HepG2 (cell line): ENCODE measurements around the gene DCST2. TPM values are rescaled to one million over a fixed set of nuclear protein-coding genes. Genes with fewer than 3 reads are reported as not detected.

Experiments
- CENPT ChIP-seq: sonication (generic); formaldehyde crosslinking; IDR thresholded peaks from 2 replicates; pipeline ENCODE4 v1.8.0; 2022; ENCODE audit warnings: low read depth, mild to moderate bottlenecking, moderate library complexity, missing genetic modification reagents
- EZH2 ChIP-seq: conservative IDR thresholded peaks from 2 replicates; pipeline ENCODE4 v1.6.1; 2012; ENCODE audit warnings: mild to moderate bottlenecking, low read depth, low read length, moderate library complexity
- FOXA1 ChIP-seq, 2 experiments: fragments of 450-650 bp in 1 of 2; sonication (generic) in 1 of 2; formaldehyde crosslinking in 1 of 2; IDR thresholded peaks; 2 replicates each; pipeline versions ENCODE4 v1.4.0 to v1.6.1; 2016 to 2020; ENCODE audit warnings: missing genetic modification reagents in 1 of 2
- HNF4A ChIP-seq: sonication (generic); formaldehyde crosslinking; IDR thresholded peaks from 2 replicates; pipeline ENCODE4 v1.4.0; 2020; ENCODE audit warnings: missing genetic modification reagents
- MEIS1 ChIP-seq: sonication (generic); formaldehyde crosslinking; IDR thresholded peaks from 2 replicates; pipeline ENCODE4 v1.9.0; 2021; ENCODE audit warnings: mild to moderate bottlenecking, missing genetic modification reagents, moderate library complexity, borderline replicate concordance
- NPAS2 ChIP-seq: sonication (generic); formaldehyde crosslinking; IDR thresholded peaks from 2 replicates; pipeline ENCODE4 v1.8.0; 2022; ENCODE audit warnings: mild to moderate bottlenecking, missing genetic modification reagents, borderline replicate concordance
- RFX1 ChIP-seq: fragments of 450-650 bp; IDR thresholded peaks from 2 replicates; pipeline ENCODE4 v1.6.1; 2017
- ZFY ChIP-seq: sonication (generic); formaldehyde crosslinking; IDR thresholded peaks from 2 replicates; pipeline ENCODE4 v1.4.0; 2020; ENCODE audit warnings: missing genetic modification reagents
- ZNF234 ChIP-seq: sonication (generic); formaldehyde crosslinking; conservative IDR thresholded peaks from 2 replicates; pipeline ENCODE4 v1.5.1; 2020; ENCODE audit warnings: mild to moderate bottlenecking, missing genetic modification reagents
- ZNF543 ChIP-seq: sonication (generic); formaldehyde crosslinking; IDR thresholded peaks from 2 replicates; pipeline ENCODE4 v1.4.0; 2020; ENCODE audit warnings: mild to moderate bottlenecking, missing genetic modification reagents
- ZNF619 ChIP-seq: sonication (generic); formaldehyde crosslinking; IDR thresholded peaks from 2 replicates; pipeline ENCODE4 v1.4.0; 2020; ENCODE audit warnings: mild to moderate bottlenecking, missing genetic modification reagents
- ZNF746 ChIP-seq: sonication (generic); formaldehyde crosslinking; IDR thresholded peaks from 2 replicates; pipeline ENCODE4 v1.8.0; 2022; ENCODE audit warnings: mild to moderate bottlenecking, missing genetic modification reagents
- polyA plus RNA-seq, 8 experiments: library from polyadenylated mRNA; depleted of rRNA in 3 of 8; stranded (reverse) in 7 of 8; unstranded in 1 of 8; fragments of >200 nt; fragmentation: Illumina TruSeq in 4 of 8; extraction: Trizol in 4 of 8; gene quantifications; 2 replicates each; pipeline versions ENCODE4 v1.2.1 to v1.2.3, GENCODE V29; 2011 to 2016; ENCODE audit warnings: low read depth in 4 of 8, missing spikeins in 1 of 8, mixed read lengths in 1 of 8; ENCODE audit not compliant: insufficient read depth in 1 of 8
- total RNA-seq, 5 experiments: library from RNA; depleted of rRNA; stranded (reverse); fragments of >200 nt; fragmentation: Illumina TruSeq; extraction: Trizol; gene quantifications; 2 replicates each; pipeline ENCODE4 v1.2.3, GENCODE V29; 2016; ENCODE audit warnings: low read depth in 1 of 5
- TF ChIP-seq, protein P1 (sequence below): IDR thresholded peaks from 2 replicates; pipeline ENCODE4 v1.6.1; 2016; ENCODE audit warnings: low read depth, missing genetic modification reagents, missing compliant biosample characterization
- TF ChIP-seq, protein P2 (sequence below): sonication (generic); formaldehyde crosslinking; IDR thresholded peaks from 2 replicates; pipeline ENCODE4 v1.4.0; 2020; ENCODE audit warnings: missing genetic modification reagents

Gene DCST2
- total and polyA plus RNA-seq, 2 of the 13 experiments (the other 11 are each of a cell fraction or from before 2014, with no cell fraction given), result 0.74 TPM; not detected in 1

DNA sequence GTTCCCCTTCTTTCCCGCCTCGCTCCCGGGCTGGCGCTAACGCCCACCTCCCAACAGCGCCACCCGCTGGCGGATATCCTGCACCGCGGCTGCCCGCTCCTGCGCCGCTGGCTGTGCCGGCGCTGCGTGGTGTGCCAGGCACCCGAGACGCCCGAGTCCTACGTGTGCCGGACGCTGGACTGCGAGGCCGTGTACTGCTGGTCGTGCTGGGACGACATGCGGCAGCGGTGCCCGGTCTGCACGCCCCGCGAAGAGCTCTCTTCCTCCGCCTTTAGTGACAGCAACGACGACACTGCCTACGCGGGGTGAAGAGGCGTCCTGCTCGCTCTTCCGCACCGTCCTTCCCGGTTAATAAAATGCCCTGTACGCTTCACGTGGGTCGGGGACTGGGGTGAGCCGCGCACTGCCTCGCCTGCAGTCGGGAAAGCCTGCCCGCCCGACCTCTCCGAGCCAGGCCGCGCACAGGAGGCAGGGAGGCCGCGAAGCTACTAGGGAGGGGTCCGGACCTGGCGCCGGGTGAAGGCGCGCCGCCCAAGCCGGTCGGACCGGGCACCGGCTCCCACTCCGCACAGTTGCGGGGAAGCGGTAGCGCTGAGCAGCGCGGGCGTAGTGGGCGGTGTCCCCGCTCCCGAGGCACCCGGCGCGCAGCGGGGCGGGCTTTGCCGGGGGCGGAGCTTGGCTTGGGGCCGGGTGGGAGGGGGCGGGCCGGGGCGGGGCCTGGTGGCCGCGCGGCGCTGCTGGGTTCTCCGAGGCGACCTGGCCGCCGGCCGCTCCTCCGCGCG lies 17.2 kb upstream of the DCST2 start, which contains the start of gene ADAM15 (continued):
- TF ChIP-seq, protein P1, sequence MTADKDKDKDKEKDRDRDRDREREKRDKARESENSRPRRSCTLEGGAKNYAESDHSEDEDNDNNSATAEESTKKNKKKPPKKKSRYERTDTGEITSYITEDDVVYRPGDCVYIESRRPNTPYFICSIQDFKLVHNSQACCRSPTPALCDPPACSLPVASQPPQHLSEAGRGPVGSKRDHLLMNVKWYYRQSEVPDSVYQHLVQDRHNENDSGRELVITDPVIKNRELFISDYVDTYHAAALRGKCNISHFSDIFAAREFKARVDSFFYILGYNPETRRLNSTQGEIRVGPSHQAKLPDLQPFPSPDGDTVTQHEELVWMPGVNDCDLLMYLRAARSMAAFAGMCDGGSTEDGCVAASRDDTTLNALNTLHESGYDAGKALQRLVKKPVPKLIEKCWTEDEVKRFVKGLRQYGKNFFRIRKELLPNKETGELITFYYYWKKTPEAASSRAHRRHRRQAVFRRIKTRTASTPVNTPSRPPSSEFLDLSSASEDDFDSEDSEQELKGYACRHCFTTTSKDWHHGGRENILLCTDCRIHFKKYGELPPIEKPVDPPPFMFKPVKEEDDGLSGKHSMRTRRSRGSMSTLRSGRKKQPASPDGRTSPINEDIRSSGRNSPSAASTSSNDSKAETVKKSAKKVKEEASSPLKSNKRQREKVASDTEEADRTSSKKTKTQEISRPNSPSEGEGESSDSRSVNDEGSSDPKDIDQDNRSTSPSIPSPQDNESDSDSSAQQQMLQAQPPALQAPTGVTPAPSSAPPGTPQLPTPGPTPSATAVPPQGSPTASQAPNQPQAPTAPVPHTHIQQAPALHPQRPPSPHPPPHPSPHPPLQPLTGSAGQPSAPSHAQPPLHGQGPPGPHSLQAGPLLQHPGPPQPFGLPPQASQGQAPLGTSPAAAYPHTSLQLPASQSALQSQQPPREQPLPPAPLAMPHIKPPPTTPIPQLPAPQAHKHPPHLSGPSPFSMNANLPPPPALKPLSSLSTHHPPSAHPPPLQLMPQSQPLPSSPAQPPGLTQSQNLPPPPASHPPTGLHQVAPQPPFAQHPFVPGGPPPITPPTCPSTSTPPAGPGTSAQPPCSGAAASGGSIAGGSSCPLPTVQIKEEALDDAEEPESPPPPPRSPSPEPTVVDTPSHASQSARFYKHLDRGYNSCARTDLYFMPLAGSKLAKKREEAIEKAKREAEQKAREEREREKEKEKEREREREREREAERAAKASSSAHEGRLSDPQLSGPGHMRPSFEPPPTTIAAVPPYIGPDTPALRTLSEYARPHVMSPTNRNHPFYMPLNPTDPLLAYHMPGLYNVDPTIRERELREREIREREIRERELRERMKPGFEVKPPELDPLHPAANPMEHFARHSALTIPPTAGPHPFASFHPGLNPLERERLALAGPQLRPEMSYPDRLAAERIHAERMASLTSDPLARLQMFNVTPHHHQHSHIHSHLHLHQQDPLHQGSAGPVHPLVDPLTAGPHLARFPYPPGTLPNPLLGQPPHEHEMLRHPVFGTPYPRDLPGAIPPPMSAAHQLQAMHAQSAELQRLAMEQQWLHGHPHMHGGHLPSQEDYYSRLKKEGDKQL, result 0 out of 2 replicates have a peak, but pooled peaks have one; percentile 39
- TF ChIP-seq ZNF746 (CRISPR knock-in tag) (peak; percentile 63; the same call in 1 of the 2 replicates), MEIS1 (CRISPR knock-in tag) (peak; percentile 75; the same call in 1 of the 2 replicates), RFX1 (no peak), ZNF234 (peak; percentile 80; the same call in 1 of the 2 replicates), FOXA1 (IDR thresholded peaks at IDR 0.05) (no peak), FOXA1 (CRISPR knock-in tag; IDR thresholded peaks at IDR 0.05) (no peak; the same call in 1 of the 2 replicates), ZNF543 (no peak; the same call in 1 of the 2 replicates), ZFY (CRISPR knock-in tag) (peak; percentile 71; the same call in 1 of the 2 replicates), ZNF619 (peak; percentile 95), HNF4A (no peak), EZH2 (no peak), CENPT (peak; percentile 61), NPAS2 (CRISPR knock-in tag) (no peak)
- TF ChIP-seq, protein P2, sequence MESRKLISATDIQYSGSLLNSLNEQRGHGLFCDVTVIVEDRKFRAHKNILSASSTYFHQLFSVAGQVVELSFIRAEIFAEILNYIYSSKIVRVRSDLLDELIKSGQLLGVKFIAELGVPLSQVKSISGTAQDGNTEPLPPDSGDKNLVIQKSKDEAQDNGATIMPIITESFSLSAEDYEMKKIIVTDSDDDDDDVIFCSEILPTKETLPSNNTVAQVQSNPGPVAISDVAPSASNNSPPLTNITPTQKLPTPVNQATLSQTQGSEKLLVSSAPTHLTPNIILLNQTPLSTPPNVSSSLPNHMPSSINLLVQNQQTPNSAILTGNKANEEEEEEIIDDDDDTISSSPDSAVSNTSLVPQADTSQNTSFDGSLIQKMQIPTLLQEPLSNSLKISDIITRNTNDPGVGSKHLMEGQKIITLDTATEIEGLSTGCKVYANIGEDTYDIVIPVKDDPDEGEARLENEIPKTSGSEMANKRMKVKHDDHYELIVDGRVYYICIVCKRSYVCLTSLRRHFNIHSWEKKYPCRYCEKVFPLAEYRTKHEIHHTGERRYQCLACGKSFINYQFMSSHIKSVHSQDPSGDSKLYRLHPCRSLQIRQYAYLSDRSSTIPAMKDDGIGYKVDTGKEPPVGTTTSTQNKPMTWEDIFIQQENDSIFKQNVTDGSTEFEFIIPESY, result peak; percentile 91
